ENCODE results near the gene C1orf56.

The C1orf56 gene, protein sequence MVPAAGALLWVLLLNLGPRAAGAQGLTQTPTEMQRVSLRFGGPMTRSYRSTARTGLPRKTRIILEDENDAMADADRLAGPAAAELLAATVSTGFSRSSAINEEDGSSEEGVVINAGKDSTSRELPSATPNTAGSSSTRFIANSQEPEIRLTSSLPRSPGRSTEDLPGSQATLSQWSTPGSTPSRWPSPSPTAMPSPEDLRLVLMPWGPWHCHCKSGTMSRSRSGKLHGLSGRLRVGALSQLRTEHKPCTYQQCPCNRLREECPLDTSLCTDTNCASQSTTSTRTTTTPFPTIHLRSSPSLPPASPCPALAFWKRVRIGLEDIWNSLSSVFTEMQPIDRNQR

GRCh38 chr1:151047591-151047924, at the start of gene C1orf56:
Gene C1orf56 (plus strand): TSS chr1:151047751. CDS start chr1:151047848, 97 bp downstream.
- peak; percentile 55 for DNase-seq (ENCODE audit: low read depth)

- DNase-seq (ENCODE audit: low read depth) = no peak
Measured at GRCh38 chr1:150997949-150998348, 49.6 kb upstream of the C1orf56 start.

DNA sequence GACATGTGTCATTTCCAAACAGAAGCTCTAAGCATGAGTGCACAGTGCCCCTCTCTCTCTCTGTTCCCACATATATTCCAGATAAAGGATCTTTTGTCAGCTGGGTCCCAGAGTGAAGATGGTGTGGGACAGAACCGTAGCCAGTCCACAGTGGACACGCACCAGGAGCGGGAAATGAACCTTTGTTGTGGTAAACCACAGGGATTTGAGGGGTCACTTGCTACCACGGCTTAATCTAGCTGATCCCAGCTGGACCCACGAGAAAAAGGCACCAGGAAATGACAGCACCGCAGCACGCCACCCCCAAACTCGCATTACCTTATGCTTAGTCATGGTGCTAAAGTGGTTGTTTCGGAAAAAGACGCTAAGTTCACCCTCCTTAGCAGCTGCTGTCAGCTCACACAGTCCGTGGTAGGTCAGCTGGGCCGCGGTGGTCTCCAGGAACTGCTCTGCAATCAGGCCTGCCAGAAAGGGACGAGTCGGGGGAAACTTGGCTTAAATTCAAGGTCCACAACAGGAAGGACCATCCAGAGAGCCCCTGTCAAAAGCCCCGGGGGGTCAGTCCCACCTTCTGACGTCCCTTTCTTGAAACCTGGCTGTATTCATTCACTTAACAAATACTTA, 48.4 kb upstream of the C1orf56 start:
- no peak for DNase-seq (ENCODE audit: low read depth)

DNA sequence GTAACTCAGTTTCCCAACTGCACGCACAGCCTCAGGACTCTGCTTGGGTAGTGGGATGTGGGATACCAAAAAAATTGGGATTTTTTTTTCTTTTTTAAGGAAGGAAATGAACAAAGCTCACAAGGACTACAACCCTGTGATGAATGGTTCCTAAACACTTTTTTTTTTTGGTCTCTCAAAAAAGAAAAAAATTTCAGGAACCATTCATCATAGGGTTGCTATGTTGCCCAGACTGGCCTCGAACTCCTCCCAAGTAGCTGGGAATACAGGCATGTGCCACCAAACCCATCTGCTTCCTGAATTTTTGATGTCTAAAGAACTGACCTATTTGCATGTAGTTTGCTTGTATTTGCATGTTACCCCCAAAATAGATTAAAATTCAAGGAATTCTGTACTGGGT, 47.6 kb upstream of the C1orf56 start:
- no peak for DNase-seq (ENCODE audit: low read depth)

- DNase-seq (ENCODE audit: low read depth) = no peak
Measured at GRCh38 chr1:151000408-151000807, 47.1 kb upstream of the C1orf56 start.

DNA sequence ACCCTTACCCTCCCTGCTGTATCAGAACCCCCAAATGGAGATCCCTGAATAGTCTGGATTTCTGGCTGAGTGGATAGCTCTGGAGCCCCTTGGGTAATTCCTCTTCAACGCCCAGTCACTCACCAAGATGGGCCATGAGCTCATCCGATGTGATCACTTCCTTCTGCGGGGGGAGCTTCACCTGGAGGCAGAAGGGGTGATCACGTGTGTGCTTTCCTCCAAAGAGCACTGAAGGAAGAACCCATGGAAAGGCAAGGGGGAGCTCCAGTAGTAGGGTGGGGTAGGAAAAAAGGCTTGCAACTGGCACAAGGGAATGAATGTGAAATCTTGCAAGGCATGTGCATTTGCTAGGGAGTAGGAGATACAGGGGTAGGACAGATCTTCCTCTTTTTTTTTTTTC, 45.9 kb upstream of the C1orf56 start:
- no peak for DNase-seq (ENCODE audit: low read depth)

GRCh38 chr1:151002051-151002450, 45.5 kb upstream of the C1orf56 start:
- DNase-seq (ENCODE audit: low read depth) = no peak

GRCh38 chr1:151002611-151003010, 44.9 kb upstream of the C1orf56 start:
- no peak for DNase-seq (ENCODE audit: low read depth)

GRCh38 chr1:151003180-151003579, 44.4 kb upstream of the C1orf56 start:
- DNase-seq (ENCODE audit: low read depth) = no peak

- no peak for DNase-seq (ENCODE audit: low read depth)
Measured at GRCh38 chr1:151005729-151006319, 41.7 kb upstream of the C1orf56 start.

GRCh38 chr1:151006327-151007052, 41.1 kb upstream of the C1orf56 start, which contains the start of gene MINDY1:
Gene MINDY1 (minus strand): TSS chr1:151006902. CDS start chr1:151002617, 4,285 bp downstream.
- peak; percentile 84 for DNase-seq (ENCODE audit: low read depth)

- DNase-seq (ENCODE audit: low read depth) = no peak
Measured at GRCh38 chr1:151007853-151008243, 39.7 kb upstream of the C1orf56 start.

DNA sequence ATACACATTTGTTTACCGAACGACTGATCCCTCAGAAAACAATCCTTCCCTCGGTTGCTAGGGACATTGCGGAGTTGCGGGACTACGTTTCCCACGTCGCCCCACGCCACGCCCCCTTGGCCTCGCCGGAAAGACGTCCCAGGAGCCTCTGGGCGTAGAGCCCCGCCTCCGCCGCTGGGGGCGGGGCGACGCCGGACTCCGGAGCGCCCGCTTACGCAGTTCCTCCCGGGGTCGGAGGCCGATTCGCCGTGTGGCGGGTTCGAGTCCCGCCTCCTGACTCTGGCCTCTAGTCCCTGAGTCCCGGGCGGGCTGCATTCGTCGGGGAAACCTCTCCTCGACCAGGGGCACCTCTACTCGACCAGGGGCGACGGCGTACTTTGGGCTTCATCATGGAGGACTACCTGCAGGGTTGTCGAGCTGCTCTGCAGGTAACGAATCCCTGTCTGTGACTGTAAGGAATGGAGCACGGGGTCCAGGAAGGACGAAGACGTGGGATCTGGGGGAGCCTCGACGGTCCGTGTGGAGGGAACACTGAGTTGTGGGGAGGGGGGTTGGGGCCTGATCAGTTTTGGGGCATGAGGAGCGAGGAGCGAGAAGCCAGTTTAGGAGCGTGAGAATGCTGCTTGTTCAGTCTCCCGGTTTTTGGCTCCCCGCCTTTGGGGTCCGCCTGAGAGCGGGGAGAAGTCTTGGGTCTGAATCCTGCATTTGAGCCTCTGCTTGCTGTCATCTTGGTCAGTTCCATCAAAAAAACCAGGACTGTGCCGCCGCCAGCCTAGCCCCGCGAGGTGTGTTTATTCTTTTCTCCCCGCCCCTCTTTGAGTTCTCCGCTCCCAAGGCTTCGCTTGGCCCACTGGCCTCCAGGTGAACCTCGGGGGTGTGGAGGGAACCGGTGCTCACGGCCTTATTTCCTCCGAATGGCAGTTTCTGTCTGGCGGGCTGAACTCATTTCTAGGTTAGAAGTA, 39.0 kb upstream of the C1orf56 start, which contains the start of gene PRUNE1:
TSS of gene PRUNE1 (plus strand) at position 206 of the 962 bp plus-strand sequence. CDS start at position 390, 184 bp downstream.
- DNase-seq (ENCODE audit: low read depth) = peak; percentile 97

GRCh38 chr1:151009206-151009587, 38.4 kb upstream of the C1orf56 start:
- DNase-seq (ENCODE audit: low read depth) = no peak

DNA sequence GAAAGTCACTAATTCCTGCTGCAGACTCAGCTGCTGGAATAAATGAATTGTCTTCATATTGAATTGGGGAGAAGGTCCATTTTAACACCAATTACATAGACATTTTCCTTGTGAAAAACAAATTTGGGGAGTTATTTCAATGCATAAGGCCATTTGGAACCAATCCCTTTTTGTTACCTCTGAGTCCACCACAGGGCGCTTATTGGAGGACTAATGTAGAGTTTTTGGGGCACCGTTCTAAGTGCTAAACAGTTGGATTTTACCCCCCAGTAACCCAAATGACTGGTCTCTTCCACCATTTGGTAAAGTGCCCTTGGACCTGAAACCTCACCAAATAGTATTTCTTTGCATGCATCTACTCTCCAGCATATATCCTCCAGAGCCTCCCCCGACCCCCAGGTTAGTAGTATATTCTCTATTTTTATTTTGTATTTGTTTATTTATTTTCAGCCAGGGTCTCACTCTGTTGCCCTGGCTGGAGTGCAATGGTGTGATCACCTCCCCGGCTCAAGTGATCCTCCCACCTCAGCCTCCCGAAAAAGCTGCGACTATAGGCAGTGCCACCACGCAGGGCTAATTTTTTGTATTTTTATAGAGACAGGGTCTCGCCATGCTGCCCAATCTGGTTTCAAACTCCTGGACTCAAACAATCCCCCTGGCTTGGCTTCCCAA, 37.7 kb upstream of the C1orf56 start:
- DNase-seq (ENCODE audit: low read depth) = no peak

DNA sequence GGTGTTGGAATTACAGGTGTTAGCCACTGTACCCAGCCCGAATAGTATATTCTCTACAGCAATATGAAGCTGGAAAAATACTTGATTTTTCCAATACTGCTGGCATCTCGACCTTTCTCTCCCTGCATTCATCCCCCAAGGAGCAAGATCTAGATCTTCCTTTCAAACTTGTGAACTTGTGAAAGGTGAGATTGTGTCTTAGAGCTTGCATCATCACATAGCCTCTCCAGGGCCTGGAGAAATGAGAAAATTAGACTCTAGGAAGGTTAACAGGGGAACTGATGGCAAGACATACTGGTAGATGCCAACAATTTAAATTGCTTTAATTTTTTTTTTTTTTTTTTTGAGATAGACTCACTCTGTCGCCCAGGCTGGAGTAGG, 37.2 kb upstream of the C1orf56 start:
- DNase-seq (ENCODE audit: low read depth) = no peak

- DNase-seq (ENCODE audit: low read depth) = no peak
Measured at GRCh38 chr1:151011154-151011850, 36.2 kb upstream of the C1orf56 start.

- DNase-seq (ENCODE audit: low read depth) = no peak
Measured at GRCh38 chr1:151012684-151013471, 34.7 kb upstream of the C1orf56 start.

DNA sequence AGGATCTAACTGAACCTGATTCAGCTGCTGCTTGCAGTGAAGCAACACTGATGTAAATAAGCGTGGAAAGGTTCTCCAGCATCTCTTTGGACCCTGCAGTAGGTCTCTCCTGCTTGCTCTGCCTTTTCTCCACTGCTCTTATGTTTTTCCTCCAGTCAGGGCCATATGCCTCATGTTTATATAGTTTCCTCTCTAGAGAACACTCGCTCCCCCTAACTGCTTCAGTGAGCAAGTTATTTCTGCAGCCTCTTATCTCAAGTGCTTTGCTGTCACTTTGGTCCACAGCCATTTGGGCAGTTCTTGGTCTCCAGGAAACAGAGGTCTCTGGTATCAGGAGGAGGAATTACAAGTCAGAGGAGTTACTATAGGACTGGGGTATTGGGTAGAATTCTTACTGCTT, 34.0 kb upstream of the C1orf56 start:
- DNase-seq (ENCODE audit: low read depth) = no peak

All from fibroblast of the conjunctiva (primary cell).